ENCODE results near the gene KIAA0930.
"Not testable (repeated sequence)": the region's sequence is repeated elsewhere in the genome, so short reads cannot be mapped to it uniquely, and the experiment has no call there.

Gene KIAA0930

DNA sequence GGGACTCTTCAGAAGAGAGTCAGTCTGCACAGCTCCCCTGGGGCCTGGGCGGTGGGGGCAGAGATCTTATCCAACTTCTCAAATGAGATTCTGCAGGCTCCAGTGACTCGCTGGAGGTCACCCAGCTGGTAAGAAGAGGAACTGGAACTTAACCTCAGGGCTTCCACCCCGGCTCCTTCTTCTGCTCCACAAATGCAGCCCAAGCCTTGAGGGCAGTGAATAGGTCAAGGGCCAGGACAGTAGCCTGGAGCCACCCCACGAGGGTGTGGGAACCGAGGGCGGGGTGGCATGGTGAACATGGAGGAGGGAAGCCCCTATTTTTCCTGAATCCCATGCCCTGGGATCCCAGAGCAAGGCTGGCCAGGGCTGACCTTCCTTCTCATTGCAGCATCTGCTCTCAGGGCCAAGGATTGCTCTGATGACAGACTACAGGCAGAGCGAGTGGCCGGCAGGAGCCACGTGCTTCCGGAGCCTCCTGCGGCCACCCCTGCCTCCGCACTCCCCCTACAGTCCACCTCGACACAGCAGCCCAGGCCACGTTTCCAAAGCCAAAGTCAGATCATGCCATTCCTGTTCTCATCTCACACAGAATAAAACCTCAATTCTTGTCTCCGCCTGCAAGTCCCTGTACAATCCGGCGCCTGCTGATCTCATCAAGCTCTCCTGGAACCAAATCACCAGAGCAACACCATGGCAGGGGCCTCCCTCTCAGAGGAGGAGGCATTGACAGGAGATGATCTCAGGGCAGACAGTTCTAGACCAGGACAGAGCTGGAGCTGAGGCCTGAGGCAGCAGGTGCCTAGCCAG is 23.0 kb upstream of the KIAA0930 start:
- DNase-seq (ENCODE audit: extremely low read depth in 1 of 2, low read depth in 1 of 2) = no peak

DNA sequence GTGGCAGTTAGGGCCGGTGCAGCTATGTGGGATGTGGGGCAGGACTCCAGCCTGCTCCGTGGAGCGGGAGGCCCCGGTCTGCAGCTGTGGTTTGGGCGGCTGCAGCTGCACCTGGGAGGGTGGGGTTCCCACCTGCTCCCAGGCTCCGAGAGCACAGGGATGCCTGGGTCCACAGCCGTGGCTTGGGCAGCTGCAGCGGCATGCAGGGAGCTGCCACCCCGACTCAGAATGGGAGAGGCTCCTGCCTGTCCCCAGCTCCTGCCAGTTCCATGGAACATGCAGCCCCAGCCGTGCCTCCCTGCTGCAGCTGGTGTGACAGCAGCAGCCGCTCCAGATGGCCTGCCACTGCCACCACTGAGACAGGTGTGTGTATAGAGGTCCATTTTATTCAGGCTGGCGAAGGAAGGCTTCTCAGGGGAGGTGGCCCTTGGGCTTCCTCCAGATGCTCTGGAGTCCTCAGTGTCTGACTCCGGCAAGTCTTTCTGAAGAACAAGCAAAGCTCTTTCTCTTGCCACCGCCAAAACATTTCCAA is 22.3 kb upstream of the KIAA0930 start:
- DNase-seq (ENCODE audit: extremely low read depth in 1 of 2, low read depth in 1 of 2) = no peak

DNA sequence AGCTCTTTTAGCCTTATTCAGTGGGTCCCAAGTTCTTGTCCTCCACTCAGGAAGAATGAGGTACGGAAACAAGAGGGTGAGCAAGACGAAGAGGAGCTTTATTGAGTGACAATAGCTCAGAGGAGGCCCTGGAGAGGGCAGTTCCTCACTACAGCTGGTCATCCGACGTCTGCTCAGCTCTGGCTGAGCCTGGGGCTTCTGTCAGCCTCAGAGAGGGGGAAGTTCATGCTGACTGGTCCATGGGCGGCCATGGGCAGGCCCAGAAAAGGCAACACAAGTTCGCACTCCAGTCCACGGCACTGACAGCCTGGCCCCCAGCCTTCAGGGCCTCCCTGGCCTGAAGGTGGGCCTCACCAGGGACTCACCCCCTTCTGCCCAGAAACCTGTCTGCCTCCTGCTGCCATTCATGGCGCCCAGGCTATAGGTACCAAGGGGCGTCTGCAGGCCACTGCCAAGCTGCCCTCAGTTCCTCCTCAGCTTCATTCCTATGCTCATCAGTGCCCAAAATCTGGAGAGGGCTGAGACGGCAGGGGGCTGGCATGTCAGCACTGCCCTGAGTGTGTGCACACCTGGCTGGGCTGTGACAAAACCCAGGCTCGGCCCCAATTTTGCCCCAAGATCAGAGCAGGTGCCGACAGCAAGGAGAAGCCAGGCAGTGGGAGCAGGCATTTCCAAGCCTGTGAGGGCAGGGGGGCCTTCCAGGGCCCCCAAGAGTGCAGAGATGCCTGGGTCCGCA is 21.7 kb upstream of the KIAA0930 start:
- no peak for DNase-seq (ENCODE audit: extremely low read depth in 1 of 2, low read depth in 1 of 2)

DNA sequence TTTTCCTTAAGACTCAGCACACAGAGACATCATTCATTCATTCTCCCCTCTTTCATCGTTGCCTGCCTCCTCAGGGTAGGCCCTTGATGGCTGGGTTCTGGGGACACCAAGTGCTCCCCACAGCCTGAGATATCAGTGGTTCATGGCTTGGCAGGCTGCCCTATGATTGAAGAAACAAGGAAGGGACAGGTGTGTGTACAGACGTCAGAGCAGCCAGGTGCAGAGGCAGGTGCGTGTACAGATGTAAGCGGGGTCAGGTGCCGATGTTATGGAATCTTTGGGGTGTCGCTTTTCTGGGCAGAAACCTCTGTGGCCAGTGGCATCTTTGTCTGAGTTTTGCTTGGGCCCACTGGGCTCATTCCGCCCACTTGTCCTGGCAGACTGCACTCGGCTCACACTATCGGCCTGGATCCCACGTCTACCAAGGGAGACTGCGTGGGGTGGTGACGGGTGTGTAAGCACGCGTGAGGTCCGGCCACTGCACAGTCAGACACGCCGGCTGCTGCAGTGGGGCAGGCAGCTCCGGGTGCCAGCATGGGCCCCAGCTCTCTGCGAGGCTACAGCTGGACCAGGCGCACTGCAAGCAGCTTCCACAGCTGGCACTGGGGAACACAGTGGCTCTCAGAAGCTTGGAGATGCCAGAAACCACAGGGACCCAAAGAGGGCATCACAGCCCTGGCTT is 20.9 kb upstream of the KIAA0930 start:
- DNase-seq (ENCODE audit: extremely low read depth in 1 of 2, low read depth in 1 of 2) = no peak

DNA sequence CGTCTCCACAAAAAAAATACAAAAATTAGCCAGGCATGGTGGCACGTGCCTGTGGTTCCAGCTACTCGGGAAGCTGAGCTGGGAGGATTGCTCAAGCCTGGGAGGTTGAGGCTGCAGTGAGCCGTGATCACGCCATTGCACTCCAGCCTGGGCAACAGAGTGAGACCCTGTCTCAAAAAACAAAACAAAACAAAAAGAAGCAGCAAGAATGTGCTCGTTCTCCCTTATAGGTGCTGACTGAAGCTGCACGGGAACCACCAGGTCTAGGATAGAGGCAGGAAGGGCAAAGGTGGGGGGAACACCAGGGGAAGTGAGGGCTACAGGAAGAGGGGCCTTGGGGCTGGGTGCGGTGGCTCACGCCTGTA is 19.7 kb upstream of the KIAA0930 start:
- DNase-seq (ENCODE audit: extremely low read depth in 1 of 2, low read depth in 1 of 2) = not testable (repeated sequence)

DNA sequence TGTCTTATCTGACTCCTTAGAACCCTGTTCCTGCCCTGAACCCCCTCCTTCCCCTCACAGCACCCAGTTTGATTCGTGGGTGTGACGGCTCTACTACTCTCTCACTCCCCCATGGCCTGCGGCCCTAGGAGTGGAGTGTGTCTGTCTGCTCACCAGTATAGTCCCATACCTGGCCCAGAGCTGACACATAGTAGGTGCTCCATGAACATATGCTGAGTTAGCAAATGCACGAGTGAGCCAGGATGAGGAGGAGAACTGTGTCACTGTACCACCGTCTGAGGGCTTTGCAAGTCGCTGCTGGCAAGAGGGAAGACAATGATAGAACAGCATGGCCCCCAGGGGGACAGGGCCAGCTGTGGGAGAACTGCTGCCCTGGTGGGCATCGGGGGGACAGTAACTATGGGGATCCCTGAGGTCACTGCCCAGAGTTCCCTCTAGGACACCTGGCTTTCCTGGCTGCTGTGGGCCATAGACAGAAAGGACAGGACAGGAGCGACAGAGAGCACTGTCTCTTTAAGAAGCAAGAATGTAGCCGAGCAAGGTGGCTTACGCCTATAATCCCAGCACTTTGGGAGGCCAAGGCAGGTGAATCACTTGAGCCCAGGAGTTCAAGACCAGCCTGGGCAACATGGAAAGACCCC is 19.2 kb upstream of the KIAA0930 start:
- no peak for DNase-seq (ENCODE audit: extremely low read depth in 1 of 2, low read depth in 1 of 2)

DNA sequence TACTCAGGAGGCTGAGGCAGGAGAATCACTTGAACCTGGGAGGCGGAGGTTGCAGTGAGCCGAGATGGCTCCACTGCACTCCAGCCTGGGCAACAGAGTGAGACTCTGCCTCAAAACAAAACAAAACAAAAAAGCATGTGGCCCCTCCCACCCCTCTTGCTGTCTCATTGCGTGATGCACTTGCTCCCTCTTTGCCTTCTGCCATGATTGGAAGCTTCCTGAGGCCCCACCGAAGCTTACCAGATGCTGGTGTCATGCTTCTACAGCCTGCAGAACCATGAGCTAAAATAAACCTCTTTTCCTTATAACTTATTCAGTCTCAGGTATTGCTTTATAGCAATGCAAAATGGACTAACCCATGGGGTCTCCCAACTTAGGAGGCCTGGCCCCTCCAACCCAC is 17.2 kb upstream of the KIAA0930 start:
- DNase-seq (ENCODE audit: extremely low read depth in 1 of 2, low read depth in 1 of 2) = not testable (repeated sequence)

DNA sequence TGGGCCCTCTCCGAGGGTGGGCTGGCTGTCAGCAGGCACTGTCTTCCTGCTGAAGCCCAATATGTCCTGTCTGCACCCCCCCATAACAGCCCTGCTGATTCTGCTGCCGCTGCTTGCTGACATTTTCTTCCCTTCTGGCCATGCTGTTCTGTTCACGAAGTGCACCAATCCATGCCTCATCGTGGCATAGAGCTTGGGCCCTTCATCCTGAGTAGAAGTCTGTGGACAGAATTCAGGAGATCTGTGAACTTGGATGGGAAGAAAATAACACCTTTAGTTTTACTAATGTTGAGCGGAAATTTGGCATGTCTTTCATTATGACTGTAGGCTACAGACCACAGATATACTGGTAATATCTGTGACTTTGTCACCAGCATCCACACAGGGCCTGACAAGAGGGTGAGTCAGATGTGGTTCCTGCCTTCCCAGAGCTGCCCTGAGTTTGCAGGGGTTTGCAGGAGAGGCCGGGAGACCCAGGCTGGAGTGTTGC is 14.1 kb upstream of the KIAA0930 start:
- no peak for DNase-seq (ENCODE audit: extremely low read depth in 1 of 2, low read depth in 1 of 2)

DNA sequence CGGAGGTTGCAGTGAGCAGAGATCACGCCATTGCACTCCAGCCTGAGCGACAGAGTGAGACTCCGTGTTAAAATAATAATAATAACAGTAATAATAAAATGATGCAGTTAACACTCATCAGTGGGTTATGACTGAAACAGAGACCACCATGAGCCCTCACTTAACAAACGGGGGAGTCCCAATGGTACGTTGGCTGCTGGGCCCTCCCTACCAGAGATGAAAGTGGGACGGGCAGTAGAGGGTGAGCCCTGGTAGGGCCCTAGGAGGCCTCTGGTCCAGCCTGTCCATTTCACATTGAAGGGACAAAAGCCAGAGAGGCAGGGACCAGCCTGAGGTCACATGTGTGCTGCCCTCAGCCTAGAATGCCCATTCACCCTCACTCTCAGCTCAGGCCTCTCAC is 13.7 kb upstream of the KIAA0930 start:
- no peak for DNase-seq (ENCODE audit: extremely low read depth in 1 of 2, low read depth in 1 of 2)

DNA sequence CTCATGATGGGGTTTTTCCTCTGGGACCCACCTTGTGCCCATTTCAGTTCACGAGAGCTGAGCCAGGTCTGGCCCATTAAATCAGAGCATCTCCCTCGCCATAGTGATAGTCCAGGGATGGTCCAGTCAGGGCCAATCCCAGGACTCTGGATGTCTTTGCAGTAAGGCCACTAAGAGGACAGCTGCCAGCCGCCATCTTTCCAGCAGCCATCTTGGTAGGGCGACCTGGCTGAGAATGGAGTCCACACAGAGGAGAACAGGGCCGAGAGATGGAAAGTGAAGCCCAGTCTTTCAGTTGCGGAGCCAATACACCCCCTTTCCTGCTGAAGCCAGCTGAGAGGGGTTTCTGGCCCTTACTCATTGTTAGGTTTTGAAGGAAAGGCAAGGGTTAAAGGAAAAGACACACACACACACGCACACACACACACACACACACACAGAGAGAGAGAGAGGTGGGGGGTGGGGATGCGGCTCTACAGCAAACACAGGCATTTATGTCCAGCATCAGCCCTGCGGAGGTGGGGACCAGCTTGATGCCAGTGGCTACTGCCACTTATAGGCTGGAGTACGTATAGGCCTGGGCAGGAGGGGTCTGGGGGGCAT is 12.4 kb upstream of the KIAA0930 start:
- no peak for DNase-seq (ENCODE audit: extremely low read depth in 1 of 2, low read depth in 1 of 2)

DNA sequence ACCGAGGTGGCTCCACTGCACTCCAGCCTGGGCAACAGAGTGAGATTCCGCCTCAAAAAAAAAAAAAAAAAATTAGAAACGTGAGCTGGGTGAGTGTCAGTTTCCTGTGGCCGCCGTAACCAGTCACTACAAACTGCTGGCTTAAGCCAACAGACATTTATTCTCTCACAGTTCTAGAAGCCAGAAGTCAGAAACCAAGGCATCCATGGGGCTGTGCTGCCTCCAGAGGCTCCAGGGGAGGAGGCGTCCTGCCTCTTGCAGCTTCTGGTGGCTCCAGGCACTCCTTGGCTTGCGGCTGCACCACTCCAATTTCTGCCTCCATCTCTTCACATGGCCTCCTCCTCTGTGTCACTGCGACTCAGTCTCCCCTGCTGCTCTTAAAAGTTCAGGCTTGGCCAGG is 11.1 kb upstream of the KIAA0930 start:
- no peak for DNase-seq (ENCODE audit: extremely low read depth in 1 of 2, low read depth in 1 of 2)

DNA sequence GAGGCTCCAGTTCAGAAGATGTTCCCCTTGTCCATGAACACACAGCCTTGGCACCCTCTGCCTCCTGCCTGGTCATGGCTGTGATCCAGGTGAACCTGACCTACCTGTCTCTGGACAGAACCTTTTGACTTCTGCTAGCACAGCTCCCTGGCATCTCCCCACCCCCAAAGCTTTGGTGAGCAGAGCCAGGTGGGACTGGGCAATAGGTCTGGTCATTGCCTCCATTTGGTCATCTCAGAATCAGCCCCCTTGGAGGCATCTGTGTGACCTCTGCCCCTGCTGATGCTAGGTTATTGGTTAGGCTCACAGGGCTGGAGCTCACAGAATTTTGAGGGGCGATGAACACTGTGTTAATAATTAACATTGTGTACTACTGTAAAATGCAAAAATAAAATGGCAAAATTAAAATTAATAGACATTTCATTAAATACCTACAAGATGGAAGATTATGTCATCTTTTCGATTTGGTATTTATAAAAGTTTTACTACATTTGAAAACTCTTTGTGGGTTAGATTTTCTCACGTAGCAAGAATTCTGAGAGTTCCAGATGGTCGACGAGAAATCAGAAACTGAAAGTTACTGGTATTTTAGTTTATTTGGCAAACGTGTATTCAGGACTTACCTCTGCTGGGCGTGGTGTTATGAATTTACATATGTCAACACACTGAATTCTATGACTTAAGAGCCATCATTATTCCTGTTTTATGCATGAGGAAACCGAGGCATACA is 8.3 kb upstream of the KIAA0930 start:
- no peak for DNase-seq (ENCODE audit: extremely low read depth in 1 of 2, low read depth in 1 of 2)

DNA sequence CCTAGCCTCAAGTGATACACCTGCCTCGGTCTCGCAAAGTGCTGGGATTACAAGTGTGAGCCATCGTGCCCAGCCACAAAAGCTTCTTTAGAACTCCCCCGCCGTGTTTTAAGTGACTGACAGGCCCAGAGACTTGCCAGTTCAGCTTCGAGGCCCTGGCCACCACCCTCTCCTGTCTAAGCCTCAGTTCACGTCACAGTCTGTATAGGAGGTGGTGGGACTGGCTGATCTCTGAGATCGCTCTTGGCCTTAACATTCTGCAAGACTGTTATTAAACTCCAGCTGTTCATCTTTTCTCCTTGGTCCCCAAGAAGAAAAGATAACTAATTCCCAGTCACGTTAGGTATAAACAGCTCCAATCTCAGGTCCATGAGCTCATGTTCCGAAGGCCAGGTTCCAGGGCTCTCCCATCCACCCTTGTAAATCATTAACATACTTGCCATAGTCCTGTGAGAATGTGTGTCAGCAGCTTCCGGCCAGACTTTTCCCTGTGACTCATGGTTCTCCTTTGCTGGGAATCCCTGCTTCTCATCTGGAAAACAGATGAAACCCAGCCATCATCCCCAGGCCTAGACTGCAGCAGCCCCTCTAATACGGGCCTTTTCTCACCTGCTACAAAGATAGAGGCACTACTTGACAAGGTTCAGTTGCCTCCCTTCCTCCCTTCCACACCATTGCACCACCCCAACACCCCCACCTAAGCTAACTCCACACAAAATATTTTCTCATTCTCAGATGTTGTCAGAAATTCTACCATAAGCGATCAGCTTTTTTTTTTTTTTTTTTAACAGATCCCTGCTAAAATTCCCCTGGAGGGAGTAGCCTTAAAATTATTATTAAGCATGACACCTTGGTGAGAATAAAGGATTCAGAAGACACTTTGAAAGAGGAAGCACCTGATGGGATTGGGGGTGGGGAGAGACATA is 5.6 kb upstream of the KIAA0930 start:
- no peak for DNase-seq (ENCODE audit: extremely low read depth in 1 of 2, low read depth in 1 of 2)

DNA sequence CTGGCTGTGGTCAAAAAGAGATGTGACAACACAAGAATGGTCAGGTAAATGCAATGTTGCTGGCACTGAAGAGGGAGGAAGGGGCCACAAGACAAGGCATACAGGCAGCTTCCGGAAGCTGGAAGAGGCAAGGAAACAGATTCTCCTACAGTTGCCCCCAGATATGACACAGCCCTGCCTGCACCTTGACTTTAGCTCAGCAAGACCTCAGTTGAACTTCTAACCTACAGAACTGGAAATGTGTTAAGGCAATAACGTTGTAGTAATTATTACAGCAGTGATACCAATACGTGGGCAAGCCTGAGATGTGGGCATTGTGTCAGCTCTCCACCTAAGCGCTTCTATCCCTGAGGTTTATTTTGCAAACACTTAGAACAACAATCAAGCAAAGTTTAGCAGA is 4.2 kb upstream of the KIAA0930 start:
- no peak for DNase-seq (ENCODE audit: extremely low read depth in 1 of 2, low read depth in 1 of 2)

DNA sequence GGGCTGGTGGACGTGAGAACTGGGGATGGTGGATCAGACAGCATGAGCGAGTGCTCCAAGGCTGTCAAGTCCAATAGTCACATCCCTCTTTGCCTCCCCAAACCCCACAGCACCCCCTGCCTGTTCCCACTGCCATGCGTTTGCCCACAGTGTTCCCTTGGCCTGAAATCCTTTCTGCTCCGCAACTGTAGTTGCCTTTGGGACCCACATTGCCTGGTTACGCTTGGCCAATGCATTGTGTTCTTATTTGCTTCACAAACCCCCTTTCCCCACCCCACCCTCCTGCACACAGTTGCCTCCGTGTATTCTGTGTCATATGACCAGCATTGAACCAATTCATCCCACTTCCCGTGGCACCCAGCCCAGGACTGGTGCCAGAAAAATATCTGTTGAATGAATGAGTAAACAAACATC is 2.1 kb upstream of the KIAA0930 start:
- no peak for DNase-seq (ENCODE audit: extremely low read depth in 1 of 2, low read depth in 1 of 2)

DNA sequence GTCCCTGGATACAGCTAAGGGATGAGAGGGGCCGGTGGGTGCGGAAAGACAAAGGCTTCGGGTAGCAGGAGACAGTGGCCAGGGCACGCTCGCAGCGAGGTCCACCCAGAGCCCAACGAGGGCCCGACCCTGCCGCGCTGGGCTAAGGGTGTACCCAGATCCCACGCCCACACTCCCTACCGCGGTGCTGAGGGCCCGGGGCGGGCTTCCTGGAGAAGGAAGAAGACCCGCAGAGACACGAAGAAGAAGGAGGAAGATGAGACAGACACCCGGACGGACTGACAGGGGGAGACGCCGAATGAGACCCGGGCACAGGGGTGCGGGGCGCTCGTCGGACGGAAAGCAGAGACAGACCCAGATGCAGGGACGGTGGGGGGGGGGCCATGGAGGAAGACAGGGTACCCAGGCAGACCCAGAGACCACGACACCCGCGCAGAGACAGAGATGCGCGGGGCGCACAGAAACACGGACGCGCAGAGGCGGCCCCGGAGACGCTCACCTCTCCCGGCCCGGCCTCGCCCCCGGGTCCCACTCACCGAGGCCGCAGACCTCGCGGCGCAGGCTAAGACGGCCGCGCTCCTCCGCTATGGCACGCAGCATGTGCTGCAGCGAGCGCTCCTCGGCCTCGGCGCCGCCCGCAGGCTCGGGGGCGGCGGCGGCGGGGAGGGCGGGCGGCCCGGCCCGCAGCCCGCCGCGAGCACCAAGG is 437 bp downstream of the KIAA0930 start:
- no peak for DNase-seq (ENCODE audit: extremely low read depth in 1 of 2, low read depth in 1 of 2)

DNA sequence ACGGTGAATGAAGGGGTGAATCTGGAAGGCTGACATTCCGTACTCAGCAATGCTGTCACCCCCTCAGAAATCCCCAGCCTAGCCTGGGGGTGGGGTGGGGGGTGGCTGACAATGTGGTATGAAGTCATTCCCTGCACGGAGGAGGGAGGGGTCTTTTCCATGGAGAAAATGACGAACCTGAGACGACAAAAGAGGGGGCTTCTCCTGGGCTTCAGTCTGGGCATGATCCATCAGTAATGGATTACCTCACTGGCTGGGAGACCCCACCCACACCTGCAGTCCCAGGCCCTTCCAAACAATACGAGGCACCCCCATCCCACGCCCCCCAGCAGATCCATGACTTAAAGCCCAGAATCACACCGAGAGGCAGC is 1.0 kb downstream of the KIAA0930 start:
- no peak for DNase-seq (ENCODE audit: extremely low read depth in 1 of 2, low read depth in 1 of 2)

DNA sequence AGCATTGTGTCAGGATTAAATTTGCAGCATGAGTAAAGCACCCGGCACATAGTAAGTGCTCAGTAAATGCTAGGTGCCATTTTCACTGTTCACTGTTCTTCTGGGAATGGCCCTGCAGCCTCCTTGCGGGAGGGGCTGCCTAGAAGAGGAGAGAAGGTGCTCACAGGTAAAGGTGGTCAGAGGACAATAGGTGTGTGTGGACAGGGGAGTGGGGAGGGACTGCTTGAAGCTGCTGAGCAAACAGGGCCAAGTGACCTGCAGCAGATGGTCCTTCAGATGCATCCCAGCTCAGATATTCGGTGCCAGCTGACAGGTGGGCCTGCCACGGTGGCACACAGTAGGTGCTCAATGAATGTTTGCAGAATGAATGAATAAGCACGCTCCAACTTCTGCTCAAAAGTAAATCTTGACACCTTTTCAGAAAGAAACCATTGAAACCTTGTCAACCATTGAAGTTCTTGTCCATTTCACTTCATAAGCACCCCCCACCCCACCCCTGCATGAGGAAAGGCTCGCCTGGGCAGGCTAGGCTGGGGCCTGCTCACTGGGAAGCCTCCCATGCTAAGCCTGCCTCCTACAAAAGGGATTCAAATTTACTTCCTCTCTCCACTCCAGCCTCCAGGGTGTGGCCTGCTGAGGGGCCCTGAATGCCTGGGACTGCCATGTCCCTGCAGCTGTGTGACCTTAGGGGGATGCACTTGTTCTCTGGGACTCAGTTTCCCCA is 1.6 kb downstream of the KIAA0930 start:
- no peak for DNase-seq (ENCODE audit: extremely low read depth in 1 of 2, low read depth in 1 of 2)

All from stimulated activated CD8-positive, alpha-beta memory T cell treated with anti-CD3 and anti-CD28 coated beads, Interleukin-7, amount 100 ng/mL, for 48 hours (primary cell).